ENCODE results near the gene ATF4. TPM values are rescaled to one million over a fixed set of nuclear protein-coding genes. Genes with fewer than 3 reads are reported as not detected.

ATF4 gene
- total RNA-seq, 2 experiments from 2014 or later: 412 to 426 TPM

DNA sequence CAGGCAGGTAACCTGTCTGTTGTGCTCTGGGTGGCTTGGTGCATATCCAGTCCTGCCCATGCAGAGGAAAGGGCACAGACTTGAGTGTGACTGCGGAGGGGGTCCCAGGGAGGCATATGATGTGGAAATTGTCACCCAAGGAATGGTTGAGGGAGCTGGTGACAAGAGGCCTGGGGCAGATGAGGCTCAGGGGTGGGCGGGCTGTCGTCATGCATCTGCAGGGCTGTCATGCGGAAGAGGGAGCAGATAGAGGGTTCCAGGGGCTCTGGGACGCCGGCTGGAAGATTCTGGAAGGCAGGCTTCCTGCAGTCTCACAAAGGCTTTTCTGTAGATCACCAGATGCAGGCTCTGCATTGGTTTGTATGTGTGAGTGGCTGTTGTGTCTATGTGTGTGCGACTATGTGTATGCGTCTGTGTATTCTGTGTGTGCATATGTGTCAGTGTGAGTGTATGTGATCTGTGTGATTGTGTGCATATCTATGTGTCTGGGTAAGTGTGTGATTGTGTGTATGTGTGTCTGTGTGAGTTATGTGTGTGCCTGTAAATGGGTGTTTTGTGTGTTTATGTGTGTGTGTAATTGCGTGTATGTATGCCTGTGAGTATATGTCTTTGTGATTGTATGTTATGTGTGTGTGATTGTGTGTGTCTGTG, 42.6 kb downstream of the ATF4 start:
- DNase-seq (no peak), ATAC-seq (no peak)
- Mint-ChIP-seq H3K36me3 (ENCODE audit: low read depth) (peaks cover 2% of the 10 kb centered on the region), H3K4me3 (no peak overlapping the region), H3K27ac (no peak overlapping the region), H3K9me3 (ENCODE audit: insufficient read depth) (no peaks in the 10 kb centered on the region), H3K27me3 (ENCODE audit: low read depth) (peaks cover 25% of the 10 kb centered on the region), H3K4me1 (ENCODE audit: low read depth) (peaks cover 13% of the 10 kb centered on the region)
- ChIA-PET POLR2A (no interaction called here), CTCF (interaction anchor here (0.8 to 1.5 kb wide), 2 partner anchors 382 to 462 kb away, joined by 3 to 9 read pairs; no protein-coding TSS in a partner anchor)

DNA sequence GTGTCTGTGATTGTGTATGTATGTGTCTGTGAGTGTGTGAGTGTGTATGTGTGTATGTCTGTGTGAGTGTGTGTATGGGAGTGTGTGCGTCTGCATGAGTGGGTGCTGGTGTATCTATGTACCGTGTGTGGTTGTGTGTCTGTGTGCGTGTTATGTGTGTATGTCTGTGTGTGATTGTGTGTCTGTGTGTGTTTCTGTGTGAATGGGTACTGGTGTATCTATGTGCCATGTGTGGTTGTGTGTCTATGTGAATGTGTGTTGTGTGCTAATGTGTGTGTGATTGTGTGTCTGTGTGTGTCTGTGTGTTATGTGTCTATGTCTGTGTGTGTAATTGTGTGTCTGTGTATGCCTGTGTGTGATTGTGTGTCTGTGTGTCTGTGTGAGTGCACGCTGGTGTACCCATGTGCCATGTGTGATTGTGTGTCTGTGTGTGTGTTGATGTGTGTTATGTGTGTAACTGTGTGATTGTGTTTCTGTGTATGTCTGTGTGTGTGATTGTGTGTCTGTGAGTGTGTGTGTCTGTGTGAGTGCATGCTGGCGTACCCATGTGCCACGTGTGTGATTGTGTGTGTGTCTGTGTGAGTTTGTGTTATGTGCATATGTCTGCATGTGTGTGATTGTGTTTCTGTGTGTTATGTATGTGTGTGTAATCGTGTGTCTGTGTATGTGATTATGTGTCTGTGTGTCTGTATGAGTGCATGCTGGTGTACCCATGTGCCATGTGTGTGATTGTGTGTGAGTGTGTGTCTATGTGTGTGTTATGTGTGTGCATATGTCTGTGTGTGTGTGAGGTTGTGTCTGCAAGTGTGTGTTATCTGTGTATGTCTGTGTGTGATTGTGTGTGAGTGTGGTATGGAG, 43.4 kb downstream of the ATF4 start:
- no peak overlapping the region for H3K27ac Mint-ChIP-seq
- CTCF ChIA-PET: no interaction called here
- peaks cover 15% of the 10 kb centered on the region for H3K4me1 Mint-ChIP-seq (ENCODE audit: low read depth)
- DNase-seq (no peak), ATAC-seq (no peak)
- H3K36me3 Mint-ChIP-seq (ENCODE audit: low read depth): peaks cover 2% of the 10 kb centered on the region
- H3K4me3 Mint-ChIP-seq: no peak overlapping the region
- POLR2A ChIA-PET: no interaction called here
- no peaks in the 10 kb centered on the region for H3K9me3 Mint-ChIP-seq (ENCODE audit: insufficient read depth)
- H3K27me3 Mint-ChIP-seq (ENCODE audit: low read depth): peaks cover 19% of the 10 kb centered on the region

GRCh38 chr22:39565414-39565944, 45.1 kb downstream of the ATF4 start:
- ChIA-PET CTCF (no interaction called here), POLR2A (no interaction called here)
- Mint-ChIP-seq H3K4me1 (ENCODE audit: low read depth) (peaks cover 15% of the 10 kb centered on the region), H3K9me3 (ENCODE audit: insufficient read depth) (no peaks in the 10 kb centered on the region), H3K36me3 (ENCODE audit: low read depth) (peaks cover 2% of the 10 kb centered on the region), H3K27ac (no peak overlapping the region), H3K27me3 (ENCODE audit: low read depth) (peaks cover 9% of the 10 kb centered on the region), H3K4me3 (no peak overlapping the region)
- DNase-seq (no peak), ATAC-seq (no peak)

DNA sequence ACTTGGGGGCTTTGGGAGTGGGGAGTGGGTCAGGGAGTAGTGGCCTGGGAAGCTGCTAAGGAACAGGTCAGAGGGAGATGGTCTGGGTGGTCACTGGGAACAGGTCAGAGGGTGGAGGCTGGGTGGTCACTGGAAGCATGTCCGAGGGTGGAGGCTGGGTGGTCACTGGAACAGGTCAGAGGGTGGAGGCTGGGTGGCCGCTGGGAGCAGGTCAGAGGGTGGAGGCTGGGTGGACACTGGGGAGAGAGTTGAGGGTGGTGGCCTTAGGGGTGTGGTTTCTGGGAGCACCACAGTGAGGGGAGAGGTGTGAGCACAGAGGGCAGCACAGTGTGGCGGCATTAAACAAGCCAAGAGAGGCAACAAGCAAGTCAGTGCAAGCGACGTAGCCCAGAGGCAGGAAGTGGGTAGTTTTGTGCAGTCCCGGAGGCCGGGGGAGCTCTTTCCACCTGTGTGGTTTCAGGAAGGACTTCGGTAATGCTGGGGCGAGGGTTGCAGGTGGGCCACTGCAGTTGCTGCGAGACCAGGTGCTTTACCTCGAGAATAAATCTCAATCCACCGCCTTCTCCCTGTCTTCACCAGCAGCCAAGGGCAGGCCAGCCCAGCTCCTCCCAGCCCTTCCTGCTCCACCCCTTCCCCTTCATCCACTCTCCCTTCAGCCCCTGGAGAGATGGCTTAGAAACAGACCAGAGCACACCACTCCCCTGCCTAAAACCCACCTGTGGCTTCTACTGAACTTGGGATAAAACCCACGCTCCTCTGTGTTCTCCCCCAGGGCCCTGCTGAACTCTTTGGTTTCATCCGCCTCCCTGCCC, 47.0 kb downstream of the ATF4 start:
- POLR2A ChIA-PET: no interaction called here
- H3K4me3 Mint-ChIP-seq: no peak overlapping the region
- peaks cover 15% of the 10 kb centered on the region for H3K4me1 Mint-ChIP-seq (ENCODE audit: low read depth)

DNA sequence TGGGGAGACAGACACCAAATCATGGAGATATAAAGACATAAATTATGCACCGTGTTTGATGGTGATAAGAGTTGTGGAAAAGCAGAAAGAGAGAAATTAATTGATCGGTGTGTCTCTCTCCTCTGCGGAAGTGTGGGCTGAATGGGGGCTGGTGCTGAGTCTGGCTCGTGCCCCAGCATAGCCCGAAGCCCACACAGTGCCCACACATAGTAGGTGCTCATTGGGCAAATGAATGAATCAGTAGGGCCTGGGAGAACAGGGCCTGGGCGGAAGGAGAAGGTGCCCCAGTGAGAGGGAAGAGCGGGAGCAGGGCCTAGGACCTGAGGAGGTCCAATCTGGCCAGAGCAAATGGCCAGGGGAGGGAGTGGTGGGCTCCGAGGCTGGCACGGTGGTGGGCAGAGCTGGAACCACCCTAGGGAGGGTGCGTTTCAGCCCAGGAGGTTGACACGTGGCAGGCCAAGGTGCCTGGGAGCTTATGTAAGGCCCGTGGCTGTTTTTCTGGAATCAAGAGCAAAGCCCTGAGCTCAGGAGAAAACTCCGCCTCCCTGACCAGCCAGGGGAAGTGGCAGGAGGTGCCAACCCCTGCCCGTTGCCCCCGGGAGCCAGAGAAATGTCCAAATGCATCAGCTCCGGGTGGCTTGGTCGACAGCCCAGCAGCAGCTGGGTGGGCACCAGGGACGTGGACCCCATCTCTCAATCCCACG, 48.1 kb downstream of the ATF4 start:
- Mint-ChIP-seq H3K4me3 (no peak overlapping the region), H3K27ac (peak overlapping the region; percentile 17), H3K27me3 (ENCODE audit: low read depth) (peaks cover 8% of the 10 kb centered on the region), H3K9me3 (ENCODE audit: insufficient read depth) (no peaks in the 10 kb centered on the region), H3K36me3 (ENCODE audit: low read depth) (peaks cover 2% of the 10 kb centered on the region), H3K4me1 (ENCODE audit: low read depth) (peaks cover 15% of the 10 kb centered on the region)
- ChIA-PET CTCF (no interaction called here), POLR2A (no interaction called here)
- no peak for DNase-seq
- no peak for ATAC-seq

More for the DNA sequence above, 47.0 kb downstream of the ATF4 start:
- peak overlapping the region; percentile 73 for H3K27ac Mint-ChIP-seq
- DNase-seq (peak; percentile 70), ATAC-seq (peak; percentile 92)
- no peaks in the 10 kb centered on the region for H3K9me3 Mint-ChIP-seq (ENCODE audit: insufficient read depth)
- CTCF ChIA-PET: no interaction called here
- peaks cover 8% of the 10 kb centered on the region for H3K27me3 Mint-ChIP-seq (ENCODE audit: low read depth)
- peaks cover 2% of the 10 kb centered on the region for H3K36me3 Mint-ChIP-seq (ENCODE audit: low read depth)

GRCh38 chr22:39569066-39569465, 48.7 kb downstream of the ATF4 start:
- no peak overlapping the region for H3K27ac Mint-ChIP-seq
- ATAC-seq (no peak), DNase-seq (no peak)
- H3K4me3 Mint-ChIP-seq: no peak overlapping the region
- POLR2A ChIA-PET: no interaction called here
- CTCF ChIA-PET: no interaction called here
- H3K9me3 Mint-ChIP-seq (ENCODE audit: insufficient read depth): no peaks in the 10 kb centered on the region
- H3K4me1 Mint-ChIP-seq (ENCODE audit: low read depth): peaks cover 15% of the 10 kb centered on the region
- H3K36me3 Mint-ChIP-seq (ENCODE audit: low read depth): peaks cover 2% of the 10 kb centered on the region
- peaks cover 8% of the 10 kb centered on the region for H3K27me3 Mint-ChIP-seq (ENCODE audit: low read depth)

DNA sequence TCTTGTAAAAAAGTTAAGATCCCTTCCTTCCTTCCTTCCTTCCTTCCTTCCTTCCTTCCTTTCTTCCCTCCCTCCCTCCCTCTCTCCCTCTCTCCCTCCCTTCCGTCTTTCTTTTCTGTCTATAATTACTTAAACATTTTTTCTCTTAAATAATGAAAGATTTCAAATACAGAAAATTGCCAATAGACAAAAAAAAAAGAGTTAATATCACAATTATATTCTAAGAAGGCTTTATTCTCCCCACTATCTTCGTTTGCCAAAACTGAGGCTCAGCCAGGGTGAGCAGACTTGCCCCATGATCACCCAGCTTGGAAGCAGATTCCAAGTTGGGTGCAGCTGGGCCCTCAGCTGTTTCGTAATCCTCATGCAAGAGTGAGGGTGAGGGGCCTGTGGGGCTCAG, 49.9 kb downstream of the ATF4 start:
- CTCF ChIA-PET: no interaction called here
- no peak for DNase-seq
- no peak overlapping the region for H3K4me3 Mint-ChIP-seq
- ATAC-seq: no peak
- H3K9me3 Mint-ChIP-seq (ENCODE audit: insufficient read depth): no peaks in the 10 kb centered on the region
- no peak overlapping the region for H3K27ac Mint-ChIP-seq
- POLR2A ChIA-PET: no interaction called here
- peaks cover 15% of the 10 kb centered on the region for H3K4me1 Mint-ChIP-seq (ENCODE audit: low read depth)
- peaks cover 2% of the 10 kb centered on the region for H3K36me3 Mint-ChIP-seq (ENCODE audit: low read depth)
- peaks cover 10% of the 10 kb centered on the region for H3K27me3 Mint-ChIP-seq (ENCODE audit: low read depth)

DNA sequence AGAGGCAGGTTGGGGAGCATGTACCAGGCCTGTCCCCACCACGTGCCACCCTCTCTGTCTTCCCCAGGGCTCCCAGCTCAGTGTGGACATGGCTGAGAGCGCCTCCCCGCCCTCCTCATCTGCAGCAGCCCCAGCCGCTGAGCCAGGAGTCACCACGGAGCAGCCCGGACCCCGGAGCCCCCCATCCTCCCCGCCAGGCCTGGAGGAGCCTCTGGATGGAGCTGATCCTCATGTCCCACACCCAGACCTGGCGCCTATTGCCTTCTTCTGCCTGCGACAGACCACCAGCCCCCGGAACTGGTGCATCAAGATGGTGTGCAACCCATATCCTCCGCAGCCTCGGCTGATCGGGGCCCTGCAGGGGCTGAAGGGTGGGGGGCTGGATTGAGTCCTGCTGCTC, 50.3 kb downstream of the ATF4 start, which contains the start of gene CACNA1I:
Gene CACNA1I (plus strand): TSS at position 89 of the 400 bp plus-strand sequence. CDS start 0 bp downstream, at position 89.
- Mint-ChIP-seq H3K27ac (no peak within 1 kb of the TSS), H3K4me3 (no peak within 1 kb of the TSS), H3K36me3 (ENCODE audit: low read depth) (peaks cover under 1% of the 10 kb centered on the region), H3K9me3 (ENCODE audit: insufficient read depth) (no peaks in the 10 kb centered on the region), H3K27me3 (ENCODE audit: low read depth) (peaks cover 12% of the 10 kb centered on the region), H3K4me1 (ENCODE audit: low read depth) (peaks cover 15% of the 10 kb centered on the region)
- POLR2A ChIA-PET: no interaction called here
- ATAC-seq: no peak
- CTCF ChIA-PET: no interaction called here
- DNase-seq: no peak

GRCh38 chr22:39571538-39571937, 51.2 kb downstream of the ATF4 start:
- Mint-ChIP-seq H3K4me1 (ENCODE audit: low read depth) (peaks cover 15% of the 10 kb centered on the region), H3K4me3 (no peak overlapping the region), H3K27ac (no peak overlapping the region), H3K36me3 (ENCODE audit: low read depth) (no peaks in the 10 kb centered on the region), H3K9me3 (ENCODE audit: insufficient read depth) (no peaks in the 10 kb centered on the region), H3K27me3 (ENCODE audit: low read depth) (peaks cover 10% of the 10 kb centered on the region)
- ATAC-seq: no peak
- ChIA-PET CTCF (no interaction called here), POLR2A (no interaction called here)
- no peak for DNase-seq

Measured in activated CD8-positive, alpha-beta T cell treated with anti-CD3 and anti-CD28 coated beads, Interleukin-2, amount 10 ng/mL, durations not matched to agents 7 days and 5 days (primary cell).